ENCODE results near the gene KRTAP20-3.

Gene KRTAP20-3

DNA sequence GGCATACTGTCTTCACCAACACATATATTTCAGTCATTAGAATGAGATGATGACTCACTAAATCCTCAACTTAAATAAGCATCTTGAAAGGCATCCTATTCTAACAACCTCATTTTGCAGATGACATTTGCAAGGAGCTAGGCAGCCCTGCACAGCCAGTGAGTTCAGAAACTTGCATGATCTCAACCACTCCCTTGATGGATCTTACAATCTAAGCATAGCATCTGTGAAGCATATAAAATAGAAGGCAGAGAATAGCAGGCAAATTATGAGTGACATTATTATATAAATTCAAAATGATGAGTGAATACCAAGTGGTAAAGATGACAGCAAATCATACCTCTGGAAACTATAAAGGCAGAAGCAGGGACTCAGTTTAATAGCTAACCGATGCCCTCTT lies 31.6 kb downstream of the KRTAP20-3 start:
- no peak for DNase-seq
- in situ Hi-C loops (cut with MboI; ENCODE audit: low pct_unique_long_range_greater_than_20kb, low sequenced_read_pairs) = no loop called here

DNA sequence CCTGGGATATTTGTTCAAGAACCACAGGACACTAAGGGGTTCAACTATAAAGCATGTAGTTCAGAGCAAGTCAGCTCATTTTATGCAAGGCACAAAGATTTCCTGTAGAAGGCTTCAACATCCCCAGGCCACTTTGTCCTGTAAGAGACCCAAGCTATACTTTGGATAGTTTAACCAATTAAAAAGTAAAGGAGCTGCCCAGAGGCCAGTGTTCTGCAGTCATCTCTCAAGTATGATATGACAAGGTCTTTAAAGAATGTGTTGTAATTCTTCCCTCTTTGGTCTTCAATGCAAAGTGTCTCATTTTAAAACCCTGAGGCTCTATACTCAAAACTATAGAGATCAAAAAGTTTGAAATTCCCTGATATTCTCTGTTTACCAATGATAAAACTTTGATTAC lies 34.1 kb downstream of the KRTAP20-3 start:
- no peak for DNase-seq
- in situ Hi-C loops (cut with MboI; ENCODE audit: low pct_unique_long_range_greater_than_20kb, low sequenced_read_pairs) = no loop called here

- DNase-seq = no peak
- in situ Hi-C loops (cut with MboI; ENCODE audit: low pct_unique_long_range_greater_than_20kb, low sequenced_read_pairs) = no loop called here
Measured at GRCh38 chr21:30680586-30680985, 37.9 kb downstream of the KRTAP20-3 start.

- in situ Hi-C loops (cut with MboI; ENCODE audit: low pct_unique_long_range_greater_than_20kb, low sequenced_read_pairs) = no loop called here
- DNase-seq = no peak
Measured at GRCh38 chr21:30684506-30684905, 41.8 kb downstream of the KRTAP20-3 start.

GRCh38 chr21:30689822-30690221 lies 47.2 kb downstream of the KRTAP20-3 start:
- DNase-seq = no peak

More at GRCh38 chr21:30689822-30690221, 47.2 kb downstream of the KRTAP20-3 start:
- in situ Hi-C loops (cut with MboI; ENCODE audit: low pct_unique_long_range_greater_than_20kb, low sequenced_read_pairs) = no loop called here
